Loucy (cell line): ENCODE results near the gene LMF1.

Experiments used
- CTCF ChIP-seq: fragments of 200-600 bp; sonication (generic); conservative IDR thresholded peaks from 2 replicates; pipeline ENCODE4 v1.5.1; 2014; ENCODE audit warnings: mild to moderate bottlenecking, antibody characterized with exemption, low read length
- EZH2phosphoT487 ChIP-seq: fragments of 200-600 bp; IDR thresholded peaks from 2 replicates; pipeline ENCODE4 v1.6.1; 2018; ENCODE audit warnings: antibody characterized with exemption, mild to moderate bottlenecking, moderate library complexity, borderline replicate concordance

GRCh38 chr16:977081-977701 lies 6.4 kb upstream of the LMF1 start:
- no peak for TF ChIP-seq CTCF
- no peak for TF ChIP-seq EZH2phosphoT487
